ENCODE data around the gene GRM4.

GRCh38 chr6:34140075-34140474, 5.8 kb downstream of the GRM4 start:
- no peak for TF ChIP-seq CTCF (IDR thresholded peaks at IDR 0.05 in 8 of 11, conservative IDR thresholded peaks at IDR 0.05 in 3 of 11)
- TF ChIP-seq POLR2AphosphoS5 (IDR thresholded peaks at IDR 0.05) = no peak
